RWPE1 (cell line): ENCODE results near the gene RAB3IP.

Experiments used
- CTCF ChIA-PET: fragments of 350-600 bp; sonication (Branson Sonifier 250); formaldehyde crosslinking; extraction: SDS; loops from one replicate; lab custom pipeline; 2021; lab: Yijun Ruan, JAX
- POLR2A ChIA-PET: fragments of 400-600 bp; formaldehyde crosslinking; extraction: SDS; loops from one replicate; lab custom pipeline; 2020; ENCODE audit warnings: antibody characterized with exemption; ENCODE audit not compliant: low non-redundant PET; lab: Yijun Ruan, JAX
- DNase-seq: peaks from one replicate; pipeline ENCODE4 v3.0.0; 2012; ENCODE audit warnings: low spot score
- H3K27ac ChIP-seq: fragments of 450-650 bp; 2 replicates; pipeline ENCODE4 v1.5.1; 2017
- CTCF ChIP-seq: fragments of 450-650 bp; conservative IDR thresholded peaks from 2 replicates; pipeline ENCODE4 v1.5.1; 2017; ENCODE audit warnings: low read depth, mild to moderate bottlenecking

The RAB3IP gene

GRCh38 chr12:69703146-69703642 lies 35.5 kb upstream of the RAB3IP start:
- POLR2A ChIA-PET: no interaction called here
- H3K27ac ChIP-seq: no peak overlapping the region
- DNase-seq: no peak
- CTCF ChIA-PET: interaction anchor here (0.6 kb wide), 1 partner anchor 8 kb away, joined by 6 read pairs; no protein-coding TSS in a partner anchor
- no peak for TF ChIP-seq CTCF

DNA sequence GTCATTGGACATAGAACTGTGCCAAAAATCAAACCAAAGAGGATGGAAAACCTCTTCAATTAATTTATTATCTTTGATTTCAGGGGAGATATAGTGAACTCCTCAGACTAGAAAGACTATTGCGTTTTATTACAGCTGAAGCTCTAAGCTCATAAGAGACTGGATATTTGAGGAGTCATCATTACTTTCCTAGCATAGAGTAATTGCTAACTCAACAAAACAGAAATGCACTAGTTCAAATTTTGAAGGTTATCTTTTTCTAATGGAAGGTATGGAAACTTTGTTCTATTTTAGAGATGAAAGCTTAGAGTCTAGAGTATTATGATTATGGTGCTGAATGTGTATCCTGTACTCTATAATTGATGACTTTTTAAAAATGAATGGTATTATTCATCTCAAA lies 34.3 kb upstream of the RAB3IP start:
- CTCF ChIA-PET: interaction anchor here (0.6 kb wide), 1 partner anchor 22 kb away, joined by 4 read pairs; no protein-coding TSS in a partner anchor

DNA sequence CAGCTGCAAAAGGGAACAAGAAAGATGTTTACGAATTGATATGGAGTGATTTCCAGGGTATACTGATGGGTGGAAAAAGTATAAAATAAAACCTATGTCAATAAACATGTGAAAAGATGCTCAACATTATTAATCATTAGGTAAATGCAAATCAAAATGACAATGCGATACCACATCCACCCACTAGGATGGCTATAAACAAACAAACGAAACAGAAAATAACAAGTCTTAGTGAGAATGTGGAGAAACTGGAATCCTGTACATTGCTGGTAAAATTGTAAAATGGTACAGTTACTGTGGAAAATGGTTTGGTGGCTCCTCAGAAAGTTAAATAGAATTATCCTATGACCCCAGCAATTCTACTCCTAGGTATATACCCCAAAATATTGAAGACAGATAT lies 30.0 kb upstream of the RAB3IP start:
- DNase-seq: no peak
- TF ChIP-seq CTCF: no peak
- H3K27ac ChIP-seq: no peak overlapping the region
- ChIA-PET CTCF (no interaction called here), POLR2A (no interaction called here)

More for the DNA sequence above, 34.3 kb upstream of the RAB3IP start:
- no peak for DNase-seq
- no peak for TF ChIP-seq CTCF
- H3K27ac ChIP-seq: no peak overlapping the region
- POLR2A ChIA-PET: no interaction called here

DNA sequence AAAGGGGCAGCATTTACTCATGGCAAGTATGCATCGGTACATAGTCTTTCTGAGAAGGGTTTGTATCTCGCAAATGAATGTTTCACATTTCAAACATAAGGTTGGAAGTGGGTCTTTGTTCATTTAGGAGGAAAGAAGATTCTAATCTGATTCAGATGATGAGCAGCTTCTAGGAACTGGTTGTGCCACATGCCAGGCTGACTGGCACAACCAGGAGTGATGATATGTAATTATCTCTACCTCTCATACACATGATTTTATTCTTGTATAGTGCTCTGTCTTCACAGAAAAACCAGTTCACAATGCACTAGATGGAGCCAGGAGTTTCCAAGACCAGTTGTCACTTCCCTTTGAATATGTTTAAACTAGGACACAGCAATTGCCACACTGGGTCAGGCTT lies 25.8 kb upstream of the RAB3IP start:
- ChIA-PET POLR2A (no interaction called here), CTCF (no interaction called here)
- no peak overlapping the region for H3K27ac ChIP-seq
- no peak for TF ChIP-seq CTCF
- no peak for DNase-seq

DNA sequence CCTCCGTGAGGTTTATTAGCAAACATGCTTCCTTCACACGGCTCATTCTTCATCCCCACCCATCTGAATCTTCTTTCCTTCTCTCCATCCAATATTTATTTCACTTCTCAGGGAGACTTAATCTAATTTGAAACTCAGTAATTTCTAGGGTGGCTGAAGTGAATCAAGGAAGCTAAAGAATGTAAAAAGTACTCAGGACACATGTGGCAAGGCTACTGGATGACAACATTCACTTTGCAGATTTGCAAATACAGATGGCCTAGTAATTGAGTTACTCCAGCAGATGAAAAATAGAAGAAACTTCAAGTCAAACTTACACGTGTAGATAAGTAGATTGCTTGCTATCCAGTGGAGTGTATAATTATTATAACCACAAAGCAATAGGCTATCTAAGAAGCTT lies 24.1 kb upstream of the RAB3IP start:
- H3K27ac ChIP-seq: no peak overlapping the region
- ChIA-PET CTCF (no interaction called here), POLR2A (no interaction called here)
- no peak for TF ChIP-seq CTCF
- DNase-seq: no peak

- DNase-seq: no peak
- POLR2A ChIA-PET: no interaction called here
- CTCF ChIA-PET: interaction anchor here (0.6 kb wide), 1 partner anchor 1755 kb away, joined by 3 read pairs; no protein-coding TSS in a partner anchor
- no peak overlapping the region for H3K27ac ChIP-seq
- no peak for TF ChIP-seq CTCF
Measured at GRCh38 chr12:69719336-69720316, 19.0 kb upstream of the RAB3IP start.
